H9 (cell line): Measurements from ENCODE around the gene ATAD5. TPM values are rescaled to one million over a fixed set of nuclear protein-coding genes. Genes with fewer than 3 reads are reported as not detected.

Source experiments
- DNase-seq: peaks from one replicate; pipeline ENCODE4 v3.0.0-alpha.2; 2017
- H2AFZ ChIP-seq: one replicate; pipeline ENCODE4 v1.6.1; 2013; ENCODE audit warnings: mild to moderate bottlenecking, low read length, control low read depth, moderate library complexity
- H2AK5ac ChIP-seq: 2 replicates; pipeline ENCODE4 v1.6.1; 2013; ENCODE audit warnings: low read length, control low read depth, mixed read lengths; ENCODE audit not compliant: insufficient read length
- H2BK120ac ChIP-seq: one replicate; pipeline ENCODE4 v1.6.1; 2013; ENCODE audit warnings: low read depth, mild to moderate bottlenecking, low read length, control low read depth, inconsistent platforms; ENCODE audit not compliant: poor library complexity, severe bottlenecking
- H2BK12ac ChIP-seq: 2 replicates; pipeline ENCODE4 v1.6.1; 2013; ENCODE audit warnings: low read length, control low read depth, mixed read lengths, low read depth; ENCODE audit not compliant: insufficient read length
- H2BK15ac ChIP-seq: 2 replicates; pipeline ENCODE4 v1.6.1; 2013; ENCODE audit warnings: low read depth, low read length, control low read depth
- H2BK20ac ChIP-seq: one replicate; pipeline ENCODE4 v1.6.1; 2013; ENCODE audit warnings: low read depth, mild to moderate bottlenecking, low read length, control low read depth, inconsistent platforms; ENCODE audit not compliant: poor library complexity, severe bottlenecking
- H2BK5ac ChIP-seq: 2 replicates; pipeline ENCODE4 v1.6.1; 2013; ENCODE audit warnings: low read length, control low read depth, mixed read lengths; ENCODE audit not compliant: insufficient read length
- H3K14ac ChIP-seq: 2 replicates; pipeline ENCODE4 v1.6.1; 2013; ENCODE audit warnings: low read length, control low read depth; ENCODE audit not compliant: insufficient read depth
- H3K18ac ChIP-seq: 2 replicates; pipeline ENCODE4 v1.6.1; 2013; ENCODE audit warnings: low read depth, mild to moderate bottlenecking, mixed read lengths, low read length, control low read depth; ENCODE audit not compliant: insufficient read length
- H3K23ac ChIP-seq: 2 replicates; pipeline ENCODE4 v1.6.1; 2013; ENCODE audit warnings: low read length, control low read depth, mixed read lengths, low read depth; ENCODE audit not compliant: insufficient read length
- H3K23me2 ChIP-seq: 2 replicates; pipeline ENCODE4 v1.6.1; 2013; ENCODE audit warnings: low read depth, mild to moderate bottlenecking, mixed read lengths, low read length, control low read depth; ENCODE audit not compliant: insufficient read length, poor library complexity, severe bottlenecking
- H3K27ac ChIP-seq: 2 replicates; pipeline ENCODE4 v1.5.1; 2013; ENCODE audit warnings: low read length, control low read depth, mixed read lengths, low read depth; ENCODE audit not compliant: insufficient read length
- H3K27me3 ChIP-seq: 2 replicates; pipeline ENCODE4 v1.6.1; 2013; ENCODE audit warnings: low read length, control low read depth, inconsistent platforms; ENCODE audit not compliant: insufficient read depth
- H3K4ac ChIP-seq: 2 replicates; pipeline ENCODE4 v1.6.1; 2013; ENCODE audit warnings: low read depth, mild to moderate bottlenecking, control low read depth, inconsistent platforms, low read length, moderate library complexity
- H3K4me1 ChIP-seq: 2 replicates; pipeline ENCODE4 v1.6.1; 2013; ENCODE audit warnings: low read length, control low read depth, inconsistent platforms; ENCODE audit not compliant: insufficient read depth
- H3K4me2 ChIP-seq: 2 replicates; pipeline ENCODE4 v1.6.1; 2013; ENCODE audit warnings: low read length, control low read depth, mixed read lengths; ENCODE audit not compliant: insufficient read length, insufficient read depth
- H3K56ac ChIP-seq: 2 replicates; pipeline ENCODE4 v1.6.1; 2013; ENCODE audit warnings: low read depth, mild to moderate bottlenecking, mixed read lengths, low read length, control low read depth; ENCODE audit not compliant: insufficient read length
- H3K79me1 ChIP-seq: 2 replicates; pipeline ENCODE4 v1.6.1; 2013; ENCODE audit warnings: low read depth, mild to moderate bottlenecking, moderate library complexity, low read length, control low read depth, inconsistent platforms; ENCODE audit not compliant: insufficient read depth, poor library complexity, severe bottlenecking
- H3K79me2 ChIP-seq: 2 replicates; pipeline ENCODE4 v1.6.1; 2013; ENCODE audit warnings: low read length, control low read depth, inconsistent platforms; ENCODE audit not compliant: insufficient read depth
- H3K9ac ChIP-seq: 2 replicates; pipeline ENCODE4 v1.6.1; 2013; ENCODE audit warnings: low read length, control low read depth, mixed read lengths; ENCODE audit not compliant: insufficient read length; ENCODE audit errors: extremely low read depth
- H3K9me3 ChIP-seq: one replicate; pipeline ENCODE4 v1.6.1; 2013; ENCODE audit warnings: low read depth, low read length, inconsistent platforms; ENCODE audit not compliant: control insufficient read depth
- H3T11ph ChIP-seq: one replicate; pipeline ENCODE4 v1.6.1; 2013; ENCODE audit warnings: mild to moderate bottlenecking, low read length, control low read depth, inconsistent platforms
- H4K20me1 ChIP-seq: one replicate; pipeline ENCODE4 v1.6.1; 2013; ENCODE audit not compliant: control insufficient read depth, insufficient read length, insufficient read depth
- H4K5ac ChIP-seq: 2 replicates; pipeline ENCODE4 v1.6.1; 2013; ENCODE audit warnings: low read depth, mild to moderate bottlenecking, mixed read lengths, low read length, control low read depth; ENCODE audit not compliant: insufficient read length
- H4K8ac ChIP-seq: replicated peaks from 2 replicates; pipeline ENCODE4 v1.6.1; 2013; ENCODE audit warnings: low read length, control low read depth, mixed read lengths, low read depth; ENCODE audit not compliant: insufficient read length
- H4K91ac ChIP-seq: 2 replicates; pipeline ENCODE4 v1.6.1; 2013; ENCODE audit warnings: low read depth, mild to moderate bottlenecking, moderate library complexity, mixed read lengths, low read length, control low read depth; ENCODE audit not compliant: insufficient read length
- H3K27ac Mint-ChIP-seq, 3 experiments: 2 replicates in 2 of 3; 3 replicates in 1 of 3; pipeline ENCODE4 v1.8.0; 2020 to 2021; ENCODE audit warnings: mixed read lengths in 3 of 3, mild to moderate bottlenecking in 1 of 3, moderate library complexity in 1 of 3
- H3K27me3 Mint-ChIP-seq: 2 replicates; pipeline ENCODE4 v1.8.0; 2021; ENCODE audit warnings: low read depth, mild to moderate bottlenecking, moderate library complexity, mixed read lengths
- H3K36me3 Mint-ChIP-seq, 3 experiments: 2 replicates in 2 of 3; 3 replicates in 1 of 3; pipeline ENCODE4 v1.8.0; 2020 to 2021; ENCODE audit warnings: low read depth in 3 of 3, mixed read lengths in 3 of 3; ENCODE audit not compliant: insufficient read depth in 1 of 3
- H3K4me1 Mint-ChIP-seq, 2 experiments: 2 replicates each; pipeline ENCODE4 v1.8.0; 2020; ENCODE audit warnings: mixed read lengths in 2 of 2
- H3K4me3 Mint-ChIP-seq, 2 experiments: 2 replicates in 1 of 2; 3 replicates in 1 of 2; pipeline ENCODE4 v1.8.0; 2020 to 2021; ENCODE audit warnings: mild to moderate bottlenecking in 2 of 2, mixed read lengths in 2 of 2, moderate library complexity in 1 of 2
- H3K9me3 Mint-ChIP-seq, 2 experiments: 2 replicates in 1 of 2; 3 replicates in 1 of 2; pipeline ENCODE4 v1.8.0; 2020; ENCODE audit warnings: mild to moderate bottlenecking in 2 of 2, mixed read lengths in 2 of 2, moderate library complexity in 1 of 2
- WGBS: extraction: QIAGEN DNeasy Blood & Tissue Kit; methylation state at CpG from one replicate; pipeline ENCODE4 v1.1.7; 2013; ENCODE audit warnings: missing lambda C conversion rate, low lambda C conversion rate, mixed read lengths; ENCODE audit not compliant: insufficient read length; ENCODE audit errors: extremely low coverage; 5-methylcytosine and 5-hydroxymethylcytosine counted together
- total RNA-seq: library from RNA; stranded (reverse); gene quantifications from 2 replicates; pipeline ENCODE4 v1.2.1, GENCODE V29; 2021
- TF ChIP-seq, protein P1 (sequence below): fragments of 200-600 bp; sonication (generic); conservative IDR thresholded peaks from 3 replicates; pipeline ENCODE4 v1.8.0; 2021; ENCODE audit warnings: antibody characterized with exemption, mild to moderate bottlenecking

The ATAD5 gene
- total RNA-seq, 1 experiment from 2014 or later = 27.0 TPM

- Histone ChIP-seq H3K4me1 (no peaks in the 10 kb centered on the region), H3K79me2 (peaks cover 3% of the 10 kb centered on the region; the same call in 1 of the 2 replicates), H3K14ac (peak overlapping the region; percentile 81; the same call in 1 of the 2 replicates), H2AK5ac (no peak overlapping the region), H3K18ac (peak overlapping the region; percentile 43), H3K56ac (no peak overlapping the region), H4K8ac (no peak overlapping the region), H4K20me1 (no peaks in the 10 kb centered on the region), H2BK12ac (no peak overlapping the region), H3K4me2 (peak overlapping the region; percentile 67), H3K4ac (no peak overlapping the region), H3K23me2 (no peaks in the 10 kb centered on the region), H3T11ph (no peak overlapping the region), H2BK120ac (no peak overlapping the region), H3K9me3 (no peaks in the 10 kb centered on the region), H3K23ac (no peak overlapping the region), H2BK15ac (no peak overlapping the region), H2BK20ac (no peak overlapping the region), H3K27me3 (no peaks in the 10 kb centered on the region), H2BK5ac (no peak overlapping the region), H3K79me1 (no peaks in the 10 kb centered on the region), H4K91ac (no peak overlapping the region), H3K9ac (peak overlapping the region; percentile 77), H2AFZ (no peak overlapping the region), H3K27ac (peak overlapping the region; percentile 2), H4K5ac (no peak overlapping the region)
- peak overlapping the region; percentile 97 for H3K4me3 Mint-ChIP-seq
- peaks cover 0 to 3% (median 0%) of the 10 kb centered on the region in 3 experiments; a peak in 3 of 7 replicates for H3K36me3 Mint-ChIP-seq
- DNase-seq = no peak
- H3K9me3 Mint-ChIP-seq = no peaks in the 10 kb centered on the region; a peak in 1 of 5 replicates
- TF ChIP-seq, protein P1, sequence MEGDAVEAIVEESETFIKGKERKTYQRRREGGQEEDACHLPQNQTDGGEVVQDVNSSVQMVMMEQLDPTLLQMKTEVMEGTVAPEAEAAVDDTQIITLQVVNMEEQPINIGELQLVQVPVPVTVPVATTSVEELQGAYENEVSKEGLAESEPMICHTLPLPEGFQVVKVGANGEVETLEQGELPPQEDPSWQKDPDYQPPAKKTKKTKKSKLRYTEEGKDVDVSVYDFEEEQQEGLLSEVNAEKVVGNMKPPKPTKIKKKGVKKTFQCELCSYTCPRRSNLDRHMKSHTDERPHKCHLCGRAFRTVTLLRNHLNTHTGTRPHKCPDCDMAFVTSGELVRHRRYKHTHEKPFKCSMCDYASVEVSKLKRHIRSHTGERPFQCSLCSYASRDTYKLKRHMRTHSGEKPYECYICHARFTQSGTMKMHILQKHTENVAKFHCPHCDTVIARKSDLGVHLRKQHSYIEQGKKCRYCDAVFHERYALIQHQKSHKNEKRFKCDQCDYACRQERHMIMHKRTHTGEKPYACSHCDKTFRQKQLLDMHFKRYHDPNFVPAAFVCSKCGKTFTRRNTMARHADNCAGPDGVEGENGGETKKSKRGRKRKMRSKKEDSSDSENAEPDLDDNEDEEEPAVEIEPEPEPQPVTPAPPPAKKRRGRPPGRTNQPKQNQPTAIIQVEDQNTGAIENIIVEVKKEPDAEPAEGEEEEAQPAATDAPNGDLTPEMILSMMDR = no peak
- H3K27me3 Mint-ChIP-seq = peaks cover 2% of the 10 kb centered on the region
- peak overlapping the region; percentile 88 to 99 (median 98) for H3K27ac Mint-ChIP-seq
- WGBS = no CpG with 5 or more reads among the region's 11 CpGs
- H3K4me1 Mint-ChIP-seq = peaks cover 24 to 29% of the 10 kb centered on the region in 2 experiments
These were observed 7.8 kb upstream of the ATAD5 start for GRCh38 chr17:30824002-30824355.
